Lower leg skin (tissue), 3 donors: ENCODE data around the gene DUSP22.

Source experiments
- CTCF ChIP-seq, 3 donors: fragments of 450-650 bp; IDR thresholded peaks; one replicate each; pipeline ENCODE4 v1.5.1; 2016; ENCODE audit warnings: antibody characterized with exemption in 3 of 3, mild to moderate bottlenecking in 3 of 3, moderate library complexity in 2 of 3
- POLR2A ChIP-seq, 2 donors: fragments of 450-650 bp; IDR thresholded peaks; one replicate each; pipeline ENCODE4 v1.6.1; 2016 to 2017; ENCODE audit warnings: antibody characterized with exemption in 2 of 2, mild to moderate bottlenecking in 1 of 2, moderate library complexity in 1 of 2

GRCh38 chr6:322259-322930 is 30.1 kb downstream of the DUSP22 start:
- TF ChIP-seq POLR2A (IDR thresholded peaks at IDR 0.05) (no peak), CTCF (IDR thresholded peaks at IDR 0.05) (no peak)
